Esophagus muscularis mucosa (tissue), 3 donors: Measurements from ENCODE around the gene SNX7.

Source experiments
- POLR2A ChIP-seq: fragments of 450-650 bp; IDR thresholded peaks from one replicate; pipeline ENCODE4 v1.6.1; 2017; ENCODE audit warnings: antibody characterized with exemption, moderate library complexity, mild to moderate bottlenecking, low read depth
- POLR2AphosphoS5 ChIP-seq, 2 donors: sonication (generic); formaldehyde crosslinking; IDR thresholded peaks; one replicate each; pipeline ENCODE4 v1.6.1; 2017; ENCODE audit warnings: antibody characterized with exemption in 2 of 2
- TF ChIP-seq, protein P1 (sequence below), 3 experiments: fragments of 200-600 bp in 2 of 3; fragments of 450-650 bp in 1 of 3; sonication (generic) in 2 of 3; IDR thresholded peaks; one replicate each; pipeline ENCODE4 v1.5.1; 2017 to 2019; ENCODE audit warnings: antibody characterized with exemption in 3 of 3, mild to moderate bottlenecking in 2 of 3, moderate library complexity in 1 of 3

DNA sequence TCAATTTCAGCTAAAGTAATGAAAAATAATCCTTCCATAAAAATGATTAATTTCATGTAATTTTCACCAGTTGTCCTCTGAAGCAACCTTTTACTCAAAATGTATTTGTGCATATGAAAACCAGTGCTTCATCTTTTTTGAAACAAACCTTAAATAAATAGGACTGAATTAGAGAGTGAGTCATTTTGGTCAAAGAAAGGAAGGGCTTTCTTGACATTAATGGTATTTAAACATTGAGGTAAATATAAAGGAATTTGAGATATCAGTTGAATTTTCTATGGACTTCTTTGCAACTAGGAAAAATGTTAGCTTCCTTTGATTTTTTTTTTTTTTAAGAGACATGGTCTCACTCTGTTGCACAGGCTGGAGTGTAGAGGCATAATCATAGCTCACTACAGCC is 38.7 kb downstream of the SNX7 start:
- TF ChIP-seq, protein P1, sequence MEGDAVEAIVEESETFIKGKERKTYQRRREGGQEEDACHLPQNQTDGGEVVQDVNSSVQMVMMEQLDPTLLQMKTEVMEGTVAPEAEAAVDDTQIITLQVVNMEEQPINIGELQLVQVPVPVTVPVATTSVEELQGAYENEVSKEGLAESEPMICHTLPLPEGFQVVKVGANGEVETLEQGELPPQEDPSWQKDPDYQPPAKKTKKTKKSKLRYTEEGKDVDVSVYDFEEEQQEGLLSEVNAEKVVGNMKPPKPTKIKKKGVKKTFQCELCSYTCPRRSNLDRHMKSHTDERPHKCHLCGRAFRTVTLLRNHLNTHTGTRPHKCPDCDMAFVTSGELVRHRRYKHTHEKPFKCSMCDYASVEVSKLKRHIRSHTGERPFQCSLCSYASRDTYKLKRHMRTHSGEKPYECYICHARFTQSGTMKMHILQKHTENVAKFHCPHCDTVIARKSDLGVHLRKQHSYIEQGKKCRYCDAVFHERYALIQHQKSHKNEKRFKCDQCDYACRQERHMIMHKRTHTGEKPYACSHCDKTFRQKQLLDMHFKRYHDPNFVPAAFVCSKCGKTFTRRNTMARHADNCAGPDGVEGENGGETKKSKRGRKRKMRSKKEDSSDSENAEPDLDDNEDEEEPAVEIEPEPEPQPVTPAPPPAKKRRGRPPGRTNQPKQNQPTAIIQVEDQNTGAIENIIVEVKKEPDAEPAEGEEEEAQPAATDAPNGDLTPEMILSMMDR (IDR thresholded peaks at IDR 0.05) = no peak
- TF ChIP-seq POLR2A = no peak
- no peak for TF ChIP-seq POLR2AphosphoS5 (IDR thresholded peaks at IDR 0.05)
